B cell (primary cell): Measurements from ENCODE around the gene LIG3. TPM values are rescaled to one million over a fixed set of nuclear protein-coding genes. Genes with fewer than 3 reads are reported as not detected.

Experiments used
- ATAC-seq: fragments of 200-7000 bp; cut with Tn5 transposase; one replicate; pipeline ENCODE4 v1.10.0; 2021; ENCODE audit warnings: low read depth, mild to moderate bottlenecking, moderate number of reproducible peaks, moderate library complexity
- CTCF ChIA-PET: fragments of 350-600 bp; sonication (Branson Sonifier 250); formaldehyde crosslinking; loops from one replicate; lab custom pipeline; 2021; ENCODE audit warnings: antibody characterized with exemption, inconsistent platforms; lab: Charles Lee
- POLR2A ChIA-PET: fragments of 350-600 bp; sonication (Branson Sonifier 250); formaldehyde crosslinking; loops from one replicate; lab custom pipeline; 2021; ENCODE audit warnings: antibody characterized with exemption; lab: Charles Lee
- DNase-seq: peaks from one replicate; pipeline ENCODE4 v3.0.0; 2013
- H2AFZ ChIP-seq: 2 replicates; pipeline ENCODE4 v1.6.1; 2012; ENCODE audit warnings: mild to moderate bottlenecking, low read depth, low read length; ENCODE audit not compliant: insufficient read depth, poor library complexity, severe bottlenecking
- H3K27ac ChIP-seq, 2 donors: 1 replicate in 1 of 2; 2 replicates in 1 of 2; pipeline ENCODE4 v1.5.1; 2012 to 2013; ENCODE audit warnings: low read length in 2 of 2, mild to moderate bottlenecking in 2 of 2, moderate library complexity in 1 of 2
- H3K27me3 ChIP-seq, 4 experiments: fragments of 200-600 bp in 1 of 4; sonication (generic) in 1 of 4; replicated peaks in 1 of 4; 1 replicate in 2 of 4; 2 replicates in 2 of 4; pipeline versions ENCODE4 v1.6.1 to v1.7.0; 2013 to 2016; ENCODE audit warnings: low read length in 3 of 4, mild to moderate bottlenecking in 2 of 4, mixed read lengths in 1 of 4, moderate library complexity in 1 of 4; ENCODE audit not compliant: insufficient read depth in 4 of 4, control insufficient read depth in 3 of 4; ENCODE audit errors: control extremely low read depth in 1 of 4
- H3K36me3 ChIP-seq, 2 experiments: replicated peaks in 1 of 2; 1 replicate in 1 of 2; 2 replicates in 1 of 2; pipeline versions ENCODE4 v1.6.1 to v1.7.1; 2013; ENCODE audit warnings: low read length in 1 of 2; ENCODE audit not compliant: insufficient read depth in 2 of 2, control insufficient read depth in 1 of 2; ENCODE audit errors: control extremely low read depth in 1 of 2, extremely low read depth in 1 of 2
- H3K4me1 ChIP-seq, 2 donors: fragments of 200-600 bp in 1 of 2; sonication (generic) in 1 of 2; 1 replicate in 1 of 2; 2 replicates in 1 of 2; pipeline versions ENCODE4 v1.5.1 to v1.6.1; 2013 to 2017; ENCODE audit warnings: low read length in 2 of 2; ENCODE audit not compliant: control insufficient read depth in 2 of 2, insufficient read depth in 2 of 2
- H3K4me2 ChIP-seq: replicated peaks from 2 replicates; pipeline ENCODE3; 2012; ENCODE audit warnings: mild to moderate bottlenecking, low read depth, low read length; ENCODE audit not compliant: poor library complexity, severe bottlenecking
- H3K4me3 ChIP-seq, 5 experiments: fragments of 200-600 bp in 1 of 5; sonication (generic) in 1 of 5; 1 replicate in 3 of 5; 2 replicates in 2 of 5; pipeline versions ENCODE4 v1.5.1 to v1.7.0; 2011 to 2016; ENCODE audit warnings: low read length in 4 of 5, mild to moderate bottlenecking in 4 of 5, low read depth in 2 of 5, control low read depth in 1 of 5, moderate library complexity in 1 of 5; ENCODE audit not compliant: insufficient read depth in 1 of 5; ENCODE audit errors: control extremely low read depth in 1 of 5, extremely low read depth in 1 of 5
- H3K79me2 ChIP-seq: fragments of 200-600 bp; sonication (generic); one replicate; pipeline ENCODE4 v1.6.0; 2016; ENCODE audit warnings: low read length; ENCODE audit not compliant: control insufficient read depth, insufficient read depth
- H3K9ac ChIP-seq: fragments of 200-600 bp; sonication (generic); 2 replicates; pipeline ENCODE4 v1.6.1; 2017; ENCODE audit warnings: mild to moderate bottlenecking, low read length, moderate library complexity
- H3K9me3 ChIP-seq, 3 donors: one replicate each; pipeline versions ENCODE4 v1.6.1 to v1.7.1; 2013; ENCODE audit warnings: low read length in 2 of 3; ENCODE audit not compliant: control insufficient read depth in 2 of 3, insufficient read depth in 1 of 3; ENCODE audit errors: control extremely low read depth in 1 of 3
- H4K20me1 ChIP-seq: 2 replicates; pipeline ENCODE4 v1.6.0; 2012; ENCODE audit warnings: mild to moderate bottlenecking, low read length; ENCODE audit not compliant: insufficient read depth, control insufficient read depth, poor library complexity, severe bottlenecking
- H3K27ac Mint-ChIP-seq: one replicate; pipeline ENCODE4 v1.8.0; 2021; ENCODE audit warnings: mixed read lengths
- H3K27me3 Mint-ChIP-seq: one replicate; pipeline ENCODE4 v1.8.0; 2021; ENCODE audit warnings: mixed read lengths
- H3K4me1 Mint-ChIP-seq: one replicate; pipeline ENCODE4 v1.8.0; 2021; ENCODE audit warnings: mixed read lengths
- H3K4me3 Mint-ChIP-seq: one replicate; pipeline ENCODE4 v1.8.0; 2021; ENCODE audit warnings: mixed read lengths
- H3K9me3 Mint-ChIP-seq: one replicate; pipeline ENCODE4 v1.8.0; 2022; ENCODE audit warnings: mixed read lengths; ENCODE audit not compliant: insufficient read depth
- EZH2 ChIP-seq: IDR thresholded peaks from 2 replicates; pipeline ENCODE4 v1.6.1; 2012; ENCODE audit warnings: borderline replicate concordance, low read depth, mild to moderate bottlenecking, moderate library complexity, low read length; ENCODE audit not compliant: insufficient read depth, poor library complexity, severe bottlenecking
- WGBS: methylation state at CpG from one replicate; pipeline ENCODE4 v1.1.5; 2013; ENCODE audit warnings: missing lambda C conversion rate; ENCODE audit not compliant: insufficient coverage; 5-methylcytosine and 5-hydroxymethylcytosine counted together
- intact Hi-C: fragments of 100-400 bp; cut with micrococcal nuclease; formaldehyde crosslinking; loops from one replicate; pipeline ENCODE4 v1.10.0; 2022
- polyA plus RNA-seq: library from polyadenylated mRNA; depleted of rRNA; stranded (reverse); fragments of >200 nt; gene quantifications from 2 replicates; pipeline ENCODE4 v1.2.3, GENCODE V29; 2012
- total RNA-seq, 2 donors: library from RNA; stranded (reverse); fragments of 120-200 nt in 1 of 2; gene quantifications; 1 replicate in 1 of 2; 2 replicates in 1 of 2; pipeline versions ENCODE4 v1.2.3 to v1.2.4, GENCODE V29; 2013 to 2022
- TF ChIP-seq, protein P1 (sequence below): fragments of 200-600 bp; IDR thresholded peaks from one replicate; pipeline ENCODE4 v1.8.0; 2022; ENCODE audit warnings: antibody characterized with exemption, mild to moderate bottlenecking

LIG3 gene
- total and polyA plus RNA-seq, 2 donors (not counting 1 experiment from before 2014, with no cell fraction given) = 8.8 to 34.4 TPM

DNA sequence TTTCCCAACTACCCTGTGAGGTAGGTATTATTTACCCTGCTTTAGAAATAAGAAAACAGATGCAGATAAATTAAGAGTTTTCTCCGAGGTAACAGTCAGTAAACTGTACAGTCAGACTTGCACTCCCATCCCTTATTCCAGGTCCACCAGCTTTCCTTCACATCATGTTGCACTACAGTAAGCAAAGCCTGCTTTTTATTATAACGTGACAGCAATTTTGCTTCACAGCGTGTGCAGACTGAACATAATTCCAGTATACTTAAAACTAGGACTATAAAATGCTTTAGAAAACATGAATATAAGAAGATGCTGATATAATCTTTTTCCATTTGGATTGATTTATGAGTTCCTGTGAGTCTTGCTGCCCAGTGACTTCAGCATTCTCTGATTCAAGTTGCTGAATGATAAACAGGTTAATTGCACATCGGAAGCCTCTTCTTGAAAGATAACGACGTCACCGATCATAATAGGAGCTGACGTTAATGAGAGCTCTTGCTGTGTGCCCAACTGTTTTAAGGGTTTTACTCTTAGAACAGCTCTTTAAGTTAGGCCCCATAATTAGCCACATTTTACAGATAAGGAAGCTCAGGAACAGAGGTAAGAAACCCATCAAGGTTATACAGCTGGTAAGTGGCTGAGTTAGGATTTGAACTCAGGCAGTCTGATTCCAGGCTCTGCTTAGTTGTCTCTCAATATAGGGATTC lies 1.4 kb downstream of the LIG3 start:
- H3K4me2 ChIP-seq = peak overlapping the region; percentile 80
- H2AFZ ChIP-seq = peak overlapping the region; percentile 90
- ChIA-PET CTCF (interaction anchor here (1.0 to 3.2 kb wide), 9 partner anchors 10 to 561 kb away, joined by 3 to 16 read pairs (median 6); partner anchors contain the start of genes CCT6B, RAD51D and ZNF830), POLR2A (interaction anchor here (1.5 to 2.0 kb wide), 3 partner anchors 20 to 108 kb away, joined by 3 to 7 read pairs (median 5); partner anchors contain the start of genes CCT6B and ZNF830)
- H3K27me3 ChIP-seq = no peaks in the 10 kb centered on the region
- peak overlapping the region; percentile 93 for H3K4me3 Mint-ChIP-seq
- no peaks in the 10 kb centered on the region for H3K9me3 Mint-ChIP-seq
- peaks cover 28% of the 10 kb centered on the region for H3K4me1 Mint-ChIP-seq
- H4K20me1 ChIP-seq = no peaks in the 10 kb centered on the region
- H3K9me3 ChIP-seq = no peaks in the 10 kb centered on the region
- no peak for TF ChIP-seq EZH2
- TF ChIP-seq, protein P1, sequence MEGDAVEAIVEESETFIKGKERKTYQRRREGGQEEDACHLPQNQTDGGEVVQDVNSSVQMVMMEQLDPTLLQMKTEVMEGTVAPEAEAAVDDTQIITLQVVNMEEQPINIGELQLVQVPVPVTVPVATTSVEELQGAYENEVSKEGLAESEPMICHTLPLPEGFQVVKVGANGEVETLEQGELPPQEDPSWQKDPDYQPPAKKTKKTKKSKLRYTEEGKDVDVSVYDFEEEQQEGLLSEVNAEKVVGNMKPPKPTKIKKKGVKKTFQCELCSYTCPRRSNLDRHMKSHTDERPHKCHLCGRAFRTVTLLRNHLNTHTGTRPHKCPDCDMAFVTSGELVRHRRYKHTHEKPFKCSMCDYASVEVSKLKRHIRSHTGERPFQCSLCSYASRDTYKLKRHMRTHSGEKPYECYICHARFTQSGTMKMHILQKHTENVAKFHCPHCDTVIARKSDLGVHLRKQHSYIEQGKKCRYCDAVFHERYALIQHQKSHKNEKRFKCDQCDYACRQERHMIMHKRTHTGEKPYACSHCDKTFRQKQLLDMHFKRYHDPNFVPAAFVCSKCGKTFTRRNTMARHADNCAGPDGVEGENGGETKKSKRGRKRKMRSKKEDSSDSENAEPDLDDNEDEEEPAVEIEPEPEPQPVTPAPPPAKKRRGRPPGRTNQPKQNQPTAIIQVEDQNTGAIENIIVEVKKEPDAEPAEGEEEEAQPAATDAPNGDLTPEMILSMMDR = no peak
- WGBS = 0% methylated on average over 2 of the region's 8 CpGs
- no peaks in the 10 kb centered on the region for H3K27me3 Mint-ChIP-seq
- peaks cover 15 to 16% of the 10 kb centered on the region in 2 donors for H3K4me1 ChIP-seq
- H3K4me3 ChIP-seq = peak overlapping the region; percentile 8 to 98 (median 93)
- no peak for ATAC-seq
- H3K27ac Mint-ChIP-seq = peak overlapping the region; percentile 97
- H3K79me2 ChIP-seq = peaks cover 33% of the 10 kb centered on the region
- intact Hi-C loops = loop anchor here (1.0 to 5.0 kb wide), 5 partner anchors 82 to 783 kb away; partner anchors contain the start of genes RFFL and SLFN5
- peak overlapping the region; percentile 95 to 99 for H3K27ac ChIP-seq
- peaks cover 4 to 8% of the 10 kb centered on the region in 2 experiments for H3K36me3 ChIP-seq
- H3K9ac ChIP-seq = peak overlapping the region; percentile 93
- DNase-seq = peak; percentile 15

DNA sequence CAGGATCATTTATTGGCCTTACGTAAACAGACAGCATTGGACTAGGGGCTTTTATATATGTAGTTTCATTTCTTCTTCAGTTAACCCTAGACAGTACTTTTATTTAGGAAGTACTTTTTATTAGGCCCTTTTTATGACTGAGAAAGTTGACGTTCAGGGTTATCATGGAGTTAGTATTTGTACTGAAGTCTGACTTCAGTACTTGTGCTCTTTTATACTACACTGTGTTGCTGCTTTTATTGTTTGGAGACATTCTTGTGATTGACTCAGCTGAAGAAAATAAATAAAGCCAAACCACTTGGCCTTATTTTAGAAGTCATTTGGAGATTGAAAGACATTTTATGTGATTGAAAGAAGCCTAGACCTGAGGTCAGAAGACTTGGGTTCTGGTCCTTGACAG lies 6.9 kb downstream of the LIG3 start:
- H2AFZ ChIP-seq = no peak overlapping the region
- no peaks in the 10 kb centered on the region for H3K9me3 Mint-ChIP-seq
- H3K79me2 ChIP-seq = peaks cover 37% of the 10 kb centered on the region
- H3K4me2 ChIP-seq = no peak overlapping the region
- no peak overlapping the region for H3K9ac ChIP-seq
- H3K4me1 ChIP-seq = no peaks in the 10 kb centered on the region
- H3K27ac ChIP-seq = no peak overlapping the region
- intact Hi-C loops = no loop called here
- no peaks in the 10 kb centered on the region for H3K27me3 Mint-ChIP-seq
- TF ChIP-seq, protein P1 = no peak
- no peak for TF ChIP-seq EZH2
- DNase-seq (no peak), ATAC-seq (no peak)
- no peaks in the 10 kb centered on the region for H4K20me1 ChIP-seq
- CTCF ChIA-PET = interaction anchor here (1.6 kb wide), 1 partner anchor 103 kb away, joined by 4 read pairs; no protein-coding TSS in a partner anchor
- peaks cover 4% of the 10 kb centered on the region for H3K4me1 Mint-ChIP-seq
- peaks cover 4 to 47% of the 10 kb centered on the region in 2 experiments for H3K36me3 ChIP-seq
- POLR2A ChIA-PET = no interaction called here
- no peak overlapping the region for H3K4me3 Mint-ChIP-seq
- H3K27me3 ChIP-seq = no peaks in the 10 kb centered on the region
- no CpG with 5 or more reads among the region's 2 CpGs for WGBS
- H3K9me3 ChIP-seq = no peaks in the 10 kb centered on the region
- H3K27ac Mint-ChIP-seq = no peak overlapping the region
- no peak overlapping the region for H3K4me3 ChIP-seq
